Measurements from ENCODE around the gene SCGN. TPM values are rescaled to one million over a fixed set of nuclear protein-coding genes. Genes with fewer than 3 reads are reported as not detected.

The SCGN gene
- total RNA-seq, 1 experiment from 2014 or later = not detected

DNA sequence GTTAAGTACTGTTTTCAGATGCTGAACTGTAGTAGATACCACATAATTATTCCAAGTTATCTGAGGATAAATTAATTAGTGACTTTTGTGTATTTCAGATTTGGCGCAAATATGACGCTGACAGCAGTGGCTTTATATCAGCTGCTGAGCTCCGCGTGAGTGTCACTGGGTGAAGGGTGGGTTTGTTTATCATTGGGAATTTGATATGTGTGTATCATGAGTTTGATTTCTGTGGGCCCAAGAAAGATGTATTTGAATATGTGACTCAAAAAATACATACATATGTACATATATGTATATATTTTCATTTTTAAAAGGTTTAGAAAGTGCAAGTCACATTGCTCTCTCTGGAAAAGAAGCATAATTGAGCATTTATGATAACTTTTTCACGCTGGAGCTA, 17.4 kb downstream of the SCGN start:
- DNase-seq (ENCODE audit: low read depth, low spot score) (no peak), ATAC-seq (no peak)
- Histone ChIP-seq H3K9me3 (ENCODE audit: control insufficient read depth, insufficient read depth, low read depth, low read length) (no peaks in the 10 kb centered on the region), H3K36me3 (ENCODE audit: control insufficient read depth, insufficient read depth, low read length) (no peaks in the 10 kb centered on the region), H3K27me3 (ENCODE audit: control insufficient read depth, insufficient read depth, low read length) (peaks cover 2% of the 10 kb centered on the region), H3K4me3 (ENCODE audit: low read depth in 2 of 2, low read length in 2 of 2) (no peak overlapping the region), H3K4me1 (ENCODE audit: control insufficient read depth, insufficient read depth, low read length) (no peaks in the 10 kb centered on the region), H3K27ac (ENCODE audit: low read length) (no peak overlapping the region)
- intact Hi-C loops (cut with micrococcal nuclease; ENCODE audit: unreplicated experiment) = no loop called here
- no TSS peak for BruUV-seq (replicated peaks)
- ChIA-PET POLR2A (no interaction called here), CTCF (no interaction called here)
- TF ChIP-seq POLR2AphosphoS5 (IDR thresholded peaks at IDR 0.05; ENCODE audit: low read depth, low read length) (no peak), SIN3A (IDR thresholded peaks at IDR 0.05; ENCODE audit: borderline replicate concordance, insufficient read depth, low read depth, low read length) (no peak)
- TF ChIP-seq, protein P1, sequence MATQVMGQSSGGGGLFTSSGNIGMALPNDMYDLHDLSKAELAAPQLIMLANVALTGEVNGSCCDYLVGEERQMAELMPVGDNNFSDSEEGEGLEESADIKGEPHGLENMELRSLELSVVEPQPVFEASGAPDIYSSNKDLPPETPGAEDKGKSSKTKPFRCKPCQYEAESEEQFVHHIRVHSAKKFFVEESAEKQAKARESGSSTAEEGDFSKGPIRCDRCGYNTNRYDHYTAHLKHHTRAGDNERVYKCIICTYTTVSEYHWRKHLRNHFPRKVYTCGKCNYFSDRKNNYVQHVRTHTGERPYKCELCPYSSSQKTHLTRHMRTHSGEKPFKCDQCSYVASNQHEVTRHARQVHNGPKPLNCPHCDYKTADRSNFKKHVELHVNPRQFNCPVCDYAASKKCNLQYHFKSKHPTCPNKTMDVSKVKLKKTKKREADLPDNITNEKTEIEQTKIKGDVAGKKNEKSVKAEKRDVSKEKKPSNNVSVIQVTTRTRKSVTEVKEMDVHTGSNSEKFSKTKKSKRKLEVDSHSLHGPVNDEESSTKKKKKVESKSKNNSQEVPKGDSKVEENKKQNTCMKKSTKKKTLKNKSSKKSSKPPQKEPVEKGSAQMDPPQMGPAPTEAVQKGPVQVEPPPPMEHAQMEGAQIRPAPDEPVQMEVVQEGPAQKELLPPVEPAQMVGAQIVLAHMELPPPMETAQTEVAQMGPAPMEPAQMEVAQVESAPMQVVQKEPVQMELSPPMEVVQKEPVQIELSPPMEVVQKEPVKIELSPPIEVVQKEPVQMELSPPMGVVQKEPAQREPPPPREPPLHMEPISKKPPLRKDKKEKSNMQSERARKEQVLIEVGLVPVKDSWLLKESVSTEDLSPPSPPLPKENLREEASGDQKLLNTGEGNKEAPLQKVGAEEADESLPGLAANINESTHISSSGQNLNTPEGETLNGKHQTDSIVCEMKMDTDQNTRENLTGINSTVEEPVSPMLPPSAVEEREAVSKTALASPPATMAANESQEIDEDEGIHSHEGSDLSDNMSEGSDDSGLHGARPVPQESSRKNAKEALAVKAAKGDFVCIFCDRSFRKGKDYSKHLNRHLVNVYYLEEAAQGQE (IDR thresholded peaks at IDR 0.05; ENCODE audit: insufficient read depth in 1 of 2, low read depth in 2 of 2, low read length in 1 of 2) = no peak
- TF ChIP-seq, protein P2, sequence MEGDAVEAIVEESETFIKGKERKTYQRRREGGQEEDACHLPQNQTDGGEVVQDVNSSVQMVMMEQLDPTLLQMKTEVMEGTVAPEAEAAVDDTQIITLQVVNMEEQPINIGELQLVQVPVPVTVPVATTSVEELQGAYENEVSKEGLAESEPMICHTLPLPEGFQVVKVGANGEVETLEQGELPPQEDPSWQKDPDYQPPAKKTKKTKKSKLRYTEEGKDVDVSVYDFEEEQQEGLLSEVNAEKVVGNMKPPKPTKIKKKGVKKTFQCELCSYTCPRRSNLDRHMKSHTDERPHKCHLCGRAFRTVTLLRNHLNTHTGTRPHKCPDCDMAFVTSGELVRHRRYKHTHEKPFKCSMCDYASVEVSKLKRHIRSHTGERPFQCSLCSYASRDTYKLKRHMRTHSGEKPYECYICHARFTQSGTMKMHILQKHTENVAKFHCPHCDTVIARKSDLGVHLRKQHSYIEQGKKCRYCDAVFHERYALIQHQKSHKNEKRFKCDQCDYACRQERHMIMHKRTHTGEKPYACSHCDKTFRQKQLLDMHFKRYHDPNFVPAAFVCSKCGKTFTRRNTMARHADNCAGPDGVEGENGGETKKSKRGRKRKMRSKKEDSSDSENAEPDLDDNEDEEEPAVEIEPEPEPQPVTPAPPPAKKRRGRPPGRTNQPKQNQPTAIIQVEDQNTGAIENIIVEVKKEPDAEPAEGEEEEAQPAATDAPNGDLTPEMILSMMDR (IDR thresholded peaks at IDR 0.05) = no peak
- in situ Hi-C loops (cut with HindIII; ENCODE audit: low pct_unique_long_range_greater_than_20kb, low sequenced_read_pairs) = no loop called here

DNA sequence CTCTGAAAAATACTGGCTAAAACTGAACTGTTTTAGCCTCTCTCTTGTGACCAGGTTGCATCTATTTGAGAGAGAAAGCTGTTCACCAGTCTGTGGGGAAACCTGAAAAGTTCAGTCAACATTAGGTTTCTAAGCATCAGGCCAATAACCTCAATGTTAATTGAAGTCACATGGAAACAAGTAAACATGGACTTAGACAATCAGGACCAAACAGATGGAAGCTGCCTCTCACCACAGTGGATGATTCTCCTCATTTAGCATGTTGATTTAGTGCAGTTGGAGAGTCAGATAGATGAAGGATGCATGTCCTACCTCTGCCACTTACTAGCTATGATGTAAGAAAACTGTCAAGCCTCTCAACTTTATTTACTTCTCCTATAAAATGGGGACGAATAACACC, 18.2 kb downstream of the SCGN start:
- intact Hi-C loops (cut with micrococcal nuclease; ENCODE audit: unreplicated experiment) (no loop called here), in situ Hi-C loops (cut with HindIII; ENCODE audit: low pct_unique_long_range_greater_than_20kb, low sequenced_read_pairs) (no loop called here)
- TF ChIP-seq, protein P2 (IDR thresholded peaks at IDR 0.05) = no peak
- TF ChIP-seq SIN3A (IDR thresholded peaks at IDR 0.05; ENCODE audit: borderline replicate concordance, insufficient read depth, low read depth, low read length) = no peak
- no peak for TF ChIP-seq TCF7L2 (IDR thresholded peaks at IDR 0.05; ENCODE audit: low read depth, low read length)
- no peak for TF ChIP-seq POLR2AphosphoS5 (IDR thresholded peaks at IDR 0.05; ENCODE audit: low read depth, low read length)
- no TSS peak for BruUV-seq (replicated peaks)
- DNase-seq (ENCODE audit: low read depth, low spot score) = no peak
- H3K27ac ChIP-seq (ENCODE audit: low read length) = no peak overlapping the region
- H3K27me3 ChIP-seq (ENCODE audit: control insufficient read depth, insufficient read depth, low read length) = peaks cover 2% of the 10 kb centered on the region
- H3K4me1 ChIP-seq (ENCODE audit: control insufficient read depth, insufficient read depth, low read length) = no peaks in the 10 kb centered on the region
- no peak for ATAC-seq
- CTCF ChIA-PET = no interaction called here
- H3K9me3 ChIP-seq (ENCODE audit: control insufficient read depth, insufficient read depth, low read depth, low read length) = no peaks in the 10 kb centered on the region
- H3K4me3 ChIP-seq (ENCODE audit: low read depth in 2 of 2, low read length in 2 of 2) = no peak overlapping the region
- POLR2A ChIA-PET = no interaction called here
- H3K36me3 ChIP-seq (ENCODE audit: control insufficient read depth, insufficient read depth, low read length) = no peaks in the 10 kb centered on the region
